ENCODE results near the gene GAS6. TPM values are rescaled to one million over a fixed set of nuclear protein-coding genes. Genes with fewer than 3 reads are reported as not detected.

GAS6 gene
- total RNA-seq, 3 donors from 2014 or later, result 101 to 168 (median 113) TPM

GRCh38 chr13:113862931-113863523 lies 849 bp downstream of the GAS6 start:
- H3K4me3 ChIP-seq, result peak overlapping the region; percentile 54
- no peaks in the 10 kb centered on the region for H3K36me3 ChIP-seq (ENCODE audit: low read depth)
- peaks cover 41% of the 10 kb centered on the region for H3K4me1 ChIP-seq (ENCODE audit: low read depth)
- ATAC-seq (peak; percentile 35), DNase-seq (peak in 2 of 3 donors; percentile 59 to 72)
- TF ChIP-seq CTCF (IDR thresholded peaks at IDR 0.05), result no peak
- intact Hi-C loops (cut with DNase I, micrococcal nuclease), result no loop called here
- no peaks in the 10 kb centered on the region for H3K9me3 ChIP-seq

GRCh38 chr13:113862191-113862930 lies 1.5 kb downstream of the GAS6 start:
- peak in 2 of 3 donors; percentile 44 to 66 for DNase-seq
- H3K36me3 ChIP-seq (ENCODE audit: low read depth), result no peaks in the 10 kb centered on the region
- peaks cover 44% of the 10 kb centered on the region for H3K4me1 ChIP-seq (ENCODE audit: low read depth)
- H3K4me3 ChIP-seq, result peak overlapping the region; percentile 54
- TF ChIP-seq CTCF (IDR thresholded peaks at IDR 0.05), result no peak
- intact Hi-C loops (cut with DNase I, micrococcal nuclease), result no loop called here
- ATAC-seq, result peak; percentile 8
- H3K9me3 ChIP-seq, result no peaks in the 10 kb centered on the region

GRCh38 chr13:113861433-113862030 lies 2.3 kb downstream of the GAS6 start:
- TF ChIP-seq CTCF (IDR thresholded peaks at IDR 0.05), result no peak
- Histone ChIP-seq H3K36me3 (ENCODE audit: low read depth) (no peaks in the 10 kb centered on the region), H3K4me1 (ENCODE audit: low read depth) (peaks cover 52% of the 10 kb centered on the region), H3K4me3 (no peak overlapping the region), H3K9me3 (no peaks in the 10 kb centered on the region)
- intact Hi-C loops (cut with DNase I, micrococcal nuclease), result no loop called here
- ATAC-seq (no peak), DNase-seq (peak in 1 of 3 donors; percentile 27)

GRCh38 chr13:113860665-113861432 lies 3.0 kb downstream of the GAS6 start:
- peak; percentile 86 to 89 (median 88) for DNase-seq
- TF ChIP-seq CTCF (IDR thresholded peaks at IDR 0.05), result no peak
- Histone ChIP-seq H3K36me3 (ENCODE audit: low read depth) (no peaks in the 10 kb centered on the region), H3K4me1 (ENCODE audit: low read depth) (peaks cover 59% of the 10 kb centered on the region), H3K9me3 (no peaks in the 10 kb centered on the region), H3K4me3 (no peak overlapping the region)
- peak; percentile 70 for ATAC-seq
- intact Hi-C loops (cut with DNase I, micrococcal nuclease), result no loop called here

- intact Hi-C loops (cut with DNase I, micrococcal nuclease), result no loop called here
- ATAC-seq, result peak; percentile 63
- Histone ChIP-seq H3K4me1 (ENCODE audit: low read depth) (peaks cover 66% of the 10 kb centered on the region), H3K36me3 (ENCODE audit: low read depth) (no peaks in the 10 kb centered on the region), H3K4me3 (no peak overlapping the region), H3K9me3 (no peaks in the 10 kb centered on the region)
- peak; percentile 80 to 83 (median 80) for DNase-seq
- no peak for TF ChIP-seq CTCF (IDR thresholded peaks at IDR 0.05)
Measured at GRCh38 chr13:113860051-113860664, 3.7 kb downstream of the GAS6 start.
